H1 (cell line): ENCODE measurements around the gene NUMB. TPM values are rescaled to one million over a fixed set of nuclear protein-coding genes. Genes with fewer than 3 reads are reported as not detected.

Source experiments
- CTCF ChIA-PET: fragments of 300-600 bp; sonication (Branson Sonifier 250); formaldehyde crosslinking; loops from one replicate; lab custom pipeline; 2021; ENCODE audit not compliant: partially characterized antibody; lab: Charles Lee
- POLR2A ChIA-PET: fragments of 300-600 bp; sonication (Branson Sonifier 250); formaldehyde crosslinking; loops from one replicate; lab custom pipeline; 2021; ENCODE audit warnings: inconsistent platforms; ENCODE audit not compliant: partially characterized antibody; lab: Charles Lee
- DNase-seq, 2 experiments: peaks; one replicate each; pipeline versions ENCODE4 v3.0.0 to v3.0.0-alpha.2; 2010 to 2022; ENCODE audit warnings: low spot score in 2 of 2, low read depth in 1 of 2, mixed read lengths in 1 of 2
- FAIRE-seq: peaks from 2 replicates; lab custom pipeline; 2011; peaks lifted over from hg19 to GRCh38; lab: Jason Lieb, UNC
- H2AFZ ChIP-seq: 2 replicates; pipeline ENCODE4 v1.8.1; 2012; ENCODE audit warnings: low read length, inconsistent platforms
- H2AK5ac ChIP-seq: 2 replicates; pipeline ENCODE4 v1.6.1; 2013; ENCODE audit warnings: low read depth, low read length
- H2BK120ac ChIP-seq: replicated peaks from 2 replicates; pipeline ENCODE3; 2013; ENCODE audit warnings: low read depth, low read length, inconsistent platforms
- H2BK12ac ChIP-seq: 2 replicates; pipeline ENCODE4 v1.6.1; 2013; ENCODE audit warnings: low read depth, low read length
- H2BK15ac ChIP-seq: 2 replicates; pipeline ENCODE4 v1.6.1; 2013; ENCODE audit warnings: low read length
- H2BK20ac ChIP-seq: 2 replicates; pipeline ENCODE4 v1.6.1; 2013; ENCODE audit warnings: low read length
- H2BK5ac ChIP-seq: 2 replicates; pipeline ENCODE4 v1.6.1; 2013; ENCODE audit warnings: low read depth, low read length
- H3K14ac ChIP-seq: 2 replicates; pipeline ENCODE4 v1.6.1; 2013; ENCODE audit warnings: inconsistent platforms; ENCODE audit not compliant: insufficient read length
- H3K18ac ChIP-seq: 2 replicates; pipeline ENCODE4 v1.6.1; 2013; ENCODE audit warnings: low read length; ENCODE audit errors: extremely low read depth
- H3K23ac ChIP-seq: 2 replicates; pipeline ENCODE4 v1.6.1; 2013; ENCODE audit warnings: inconsistent platforms; ENCODE audit not compliant: insufficient read length
- H3K23me2 ChIP-seq: 2 replicates; pipeline ENCODE4 v1.6.1; 2013; ENCODE audit warnings: low read depth, low read length
- H3K27ac ChIP-seq: 2 replicates; pipeline ENCODE4 v1.6.1; 2011; ENCODE audit warnings: low read depth, low read length, inconsistent platforms
- H3K27me3 ChIP-seq, 4 experiments: replicated peaks in 1 of 4; 1 replicate in 1 of 4; 2 replicates in 3 of 4; pipeline versions ENCODE4 v1.6.1 to v1.8.1; 2011 to 2013; ENCODE audit warnings: low read length in 3 of 4, mild to moderate bottlenecking in 3 of 4, inconsistent platforms in 2 of 4, mixed read lengths in 2 of 4, moderate library complexity in 1 of 4; ENCODE audit not compliant: control insufficient read depth in 3 of 4, insufficient read depth in 3 of 4; ENCODE audit errors: extremely low read depth in 1 of 4
- H3K36me3 ChIP-seq, 4 experiments: 2 replicates each; pipeline versions ENCODE4 v1.6.1 to v1.8.1; 2011 to 2013; ENCODE audit warnings: mild to moderate bottlenecking in 4 of 4, low read length in 3 of 4, moderate library complexity in 2 of 4, control low read depth in 1 of 4, inconsistent platforms in 1 of 4; ENCODE audit not compliant: insufficient read depth in 4 of 4, control insufficient read depth in 2 of 4
- H3K4ac ChIP-seq: replicated peaks from 2 replicates; pipeline ENCODE3; 2013; ENCODE audit warnings: low read length, low read depth, mixed read lengths, inconsistent platforms; ENCODE audit not compliant: insufficient read length
- H3K4me1 ChIP-seq, 4 experiments: replicated peaks in 1 of 4; 1 replicate in 1 of 4; 2 replicates in 3 of 4; pipeline versions ENCODE4 v1.6.1 to v1.8.1; 2011 to 2013; ENCODE audit warnings: low read length in 3 of 4, inconsistent platforms in 2 of 4, mixed read lengths in 1 of 4; ENCODE audit not compliant: insufficient read depth in 4 of 4, control insufficient read depth in 3 of 4
- H3K4me2 ChIP-seq, 2 experiments: 2 replicates each; pipeline versions ENCODE4 v1.6.1 to v1.8.1; 2011 to 2013; ENCODE audit warnings: low read depth in 2 of 2, low read length in 2 of 2, control low read depth in 1 of 2, inconsistent platforms in 1 of 2, mild to moderate bottlenecking in 1 of 2; ENCODE audit not compliant: insufficient read depth in 1 of 2
- H3K4me3 ChIP-seq, 4 experiments: fragments of 200-600, 300-600 bp in 1 of 4; sonication (generic), shearing (Covaris generic), sonication (Bioruptor Twin) in 1 of 4; 2 replicates each; pipeline versions ENCODE4 v1.5.1 to v1.8.1; 2011 to 2016; ENCODE audit warnings: low read length in 4 of 4, low read depth in 3 of 4, control low read depth in 2 of 4, inconsistent platforms in 2 of 4, mild to moderate bottlenecking in 2 of 4, mixed read lengths in 1 of 4, moderate library complexity in 1 of 4; ENCODE audit not compliant: insufficient read depth in 2 of 4; ENCODE audit errors: extremely low read depth in 1 of 4
- H3K56ac ChIP-seq: replicated peaks from 2 replicates; pipeline ENCODE3; 2013; ENCODE audit warnings: low read depth, mild to moderate bottlenecking, mixed read lengths, low read length, inconsistent platforms; ENCODE audit not compliant: insufficient read length
- H3K79me1 ChIP-seq: 2 replicates; pipeline ENCODE4 v1.6.1; 2013; ENCODE audit warnings: low read depth, low read length, control low read depth
- H3K79me2 ChIP-seq, 2 experiments: 2 replicates each; pipeline versions ENCODE4 v1.6.1 to v1.8.1; 2012 to 2013; ENCODE audit warnings: low read length in 2 of 2, mild to moderate bottlenecking in 2 of 2, inconsistent platforms in 1 of 2; ENCODE audit not compliant: insufficient read depth in 2 of 2, control insufficient read depth in 1 of 2
- H3K9ac ChIP-seq, 4 experiments: replicated peaks in 1 of 4; 1 replicate in 1 of 4; 2 replicates in 3 of 4; pipeline versions ENCODE4 v1.6.1 to v1.8.1; 2011 to 2013; ENCODE audit warnings: low read depth in 3 of 4, low read length in 3 of 4, control low read depth in 2 of 4, mild to moderate bottlenecking in 2 of 4, moderate library complexity in 2 of 4, inconsistent platforms in 1 of 4; ENCODE audit errors: extremely low read depth in 1 of 4
- H3K9me3 ChIP-seq, 2 experiments: 2 replicates each; pipeline versions ENCODE4 v1.6.1 to v1.8.1; 2012 to 2013; ENCODE audit warnings: mild to moderate bottlenecking in 2 of 2, moderate library complexity in 2 of 2, control low read depth in 1 of 2, inconsistent platforms in 1 of 2, low read depth in 1 of 2, low read length in 1 of 2, mixed read lengths in 1 of 2; ENCODE audit not compliant: insufficient read depth in 2 of 2
- H4K20me1 ChIP-seq, 2 experiments: replicated peaks in 1 of 2; 2 replicates each; pipeline versions ENCODE3 to v1.8.1; 2011 to 2013; ENCODE audit warnings: inconsistent platforms in 2 of 2, low read length in 2 of 2, mild to moderate bottlenecking in 1 of 2; ENCODE audit not compliant: insufficient read depth in 2 of 2, control insufficient read depth in 1 of 2
- H4K5ac ChIP-seq: 2 replicates; pipeline ENCODE4 v1.6.1; 2013; ENCODE audit warnings: low read length, low read depth, mixed read lengths, inconsistent platforms; ENCODE audit not compliant: insufficient read length
- H4K8ac ChIP-seq: 2 replicates; pipeline ENCODE4 v1.8.0; 2013; ENCODE audit warnings: mild to moderate bottlenecking, moderate library complexity, low read length, inconsistent platforms; ENCODE audit not compliant: insufficient read depth; ENCODE audit errors: extremely low read depth
- H4K91ac ChIP-seq: replicated peaks from 2 replicates; pipeline ENCODE3; 2013; ENCODE audit warnings: low read length, mixed read lengths, inconsistent platforms; ENCODE audit not compliant: insufficient read length
- EZH2 ChIP-seq: fragments of 200-600 bp; sonication (generic); IDR thresholded peaks from 2 replicates; pipeline ENCODE4 v1.7.1; 2012; ENCODE audit warnings: low read depth, mild to moderate bottlenecking, moderate library complexity, low read length, inconsistent platforms; ENCODE audit not compliant: severe bottlenecking
- GABPA ChIP-seq: IDR thresholded peaks from 2 replicates; pipeline ENCODE4 v1.6.1; 2011; ENCODE audit warnings: mild to moderate bottlenecking, low read length, moderate library complexity, borderline replicate concordance; ENCODE audit not compliant: insufficient read depth
- GTF2F1 ChIP-seq: IDR thresholded peaks from 2 replicates; pipeline ENCODE4 v1.6.1; 2012; ENCODE audit warnings: low read depth, low read length, improper control_type of control experiment, borderline replicate concordance
- KDM1A ChIP-seq: fragments of 200-600, 300-600 bp; sonication (generic); IDR thresholded peaks from 2 replicates; pipeline ENCODE4 v1.7.1; 2016; ENCODE audit warnings: mild to moderate bottlenecking, low read length, borderline replicate concordance
- PHF8 ChIP-seq: fragments of 200-600 bp; sonication (generic); conservative IDR thresholded peaks from 2 replicates; pipeline ENCODE4 v1.7.1; 2012; ENCODE audit warnings: low read depth, mild to moderate bottlenecking, inconsistent platforms, low read length, moderate library complexity
- RBBP5 ChIP-seq: IDR thresholded peaks from 2 replicates; pipeline ENCODE4 v1.7.1; 2012; ENCODE audit warnings: low read depth, mild to moderate bottlenecking, inconsistent platforms, low read length, moderate library complexity, borderline replicate concordance
- SIN3A ChIP-seq, 2 experiments: IDR thresholded peaks in 1 of 2; conservative IDR thresholded peaks in 1 of 2; 2 replicates each; pipeline ENCODE4 v1.6.1; 2011 to 2012; ENCODE audit warnings: low read length in 2 of 2, improper control_type of control experiment in 1 of 2, low read depth in 1 of 2, mild to moderate bottlenecking in 1 of 2
- SP1 ChIP-seq: IDR thresholded peaks from 2 replicates; pipeline ENCODE4 v1.6.1; 2011; ENCODE audit warnings: low read depth, low read length
- SRF ChIP-seq: IDR thresholded peaks from 2 replicates; pipeline ENCODE4 v1.6.1; 2011; ENCODE audit warnings: mild to moderate bottlenecking, low read depth, low read length, moderate library complexity
- TAF1 ChIP-seq: IDR thresholded peaks from 2 replicates; pipeline ENCODE4 v1.6.1; 2011; ENCODE audit warnings: mild to moderate bottlenecking, low read depth, low read length
- TBP ChIP-seq: IDR thresholded peaks from 2 replicates; pipeline ENCODE4 v1.6.1; 2011; ENCODE audit warnings: low read depth, low read length, improper control_type of control experiment
- WGBS, 2 experiments: shearing (Covaris generic) in 1 of 2; methylation state at CpG; one replicate each; pipeline versions ENCODE4 v1.1.6 to v1.1.7; 2013 to 2015; ENCODE audit warnings: low lambda C conversion rate in 2 of 2, mixed read lengths in 2 of 2, inconsistent platforms in 1 of 2, low coverage in 1 of 2, missing lambda C conversion rate in 1 of 2; ENCODE audit not compliant: insufficient replicate concordance in 2 of 2, insufficient coverage in 1 of 2, insufficient read length in 1 of 2; ENCODE audit errors: extremely low coverage in 1 of 2, missing lambda C conversion rate in 1 of 2; 5-methylcytosine and 5-hydroxymethylcytosine counted together
- polyA plus RNA-seq, 7 experiments: library from polyadenylated mRNA; depleted of rRNA in 3 of 7; stranded (reverse) in 5 of 7; unstranded in 2 of 7; fragments of >200 nt in 5 of 7; fragments of 200-250 nt in 2 of 7; gene quantifications; 1 replicate in 5 of 7; 2 replicates in 1 of 7; 4 replicates in 1 of 7; pipeline versions ENCODE4 v1.2.1 to v1.2.3, GENCODE V29; 2011 to 2013; ENCODE audit warnings: missing spikeins in 2 of 7, mixed read lengths in 2 of 7
- total RNA-seq: library from RNA; stranded (reverse); fragmentation: NEBNext Ultra II Directional; extraction: Animal tissue kit (Norgen Biotek cat#: 25700); gene quantifications from 2 replicates; pipeline ENCODE4 v1.2.1, GENCODE V29; 2021

NUMB gene
- total and polyA plus RNA-seq, 2 of the 8 experiments (the other 6 are each of a cell fraction or from before 2014, with no cell fraction given), result 54.3 to 78.1 TPM

DNA sequence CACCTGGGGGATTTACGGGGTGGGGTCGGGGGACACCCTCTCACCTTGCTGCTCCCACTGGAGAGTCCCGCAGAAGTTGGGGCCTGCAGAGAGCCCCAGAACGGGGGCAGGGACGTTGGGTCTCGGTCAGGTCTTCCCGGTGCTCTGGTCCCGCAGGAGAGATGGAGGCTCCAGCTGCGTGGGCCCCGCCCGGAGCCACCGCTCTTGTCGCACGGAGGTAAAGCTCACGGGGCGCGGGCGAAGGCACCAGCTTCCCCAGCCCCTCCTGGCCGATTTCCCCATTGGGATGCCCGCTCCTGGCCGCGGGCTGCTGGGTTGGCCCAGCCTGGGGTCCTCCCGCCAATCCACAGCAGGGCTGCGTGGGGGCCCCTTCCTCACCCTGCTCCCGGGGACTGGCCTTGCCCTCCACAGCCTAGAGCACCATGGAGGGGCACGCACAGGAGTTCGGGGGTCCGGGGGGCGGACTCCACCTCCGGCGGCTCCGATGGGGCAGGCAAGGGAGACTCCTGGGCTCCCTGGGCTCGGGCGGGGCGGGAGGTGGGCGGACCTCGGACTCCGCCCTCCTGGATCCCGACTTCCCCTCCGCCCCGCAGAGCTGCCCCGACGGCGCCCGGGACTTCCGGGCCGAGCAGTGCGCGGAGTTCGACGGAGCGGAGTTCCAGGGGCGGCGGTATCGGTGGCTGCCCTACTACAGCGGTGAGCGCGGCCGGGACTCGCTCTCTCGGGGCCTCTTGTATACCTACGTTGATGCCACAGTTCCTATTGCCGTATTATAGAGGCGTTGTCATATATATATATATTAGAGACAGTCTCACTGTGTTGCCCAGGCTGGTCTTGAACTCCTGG lies 212.6 kb downstream of the NUMB start:
- H3K9ac ChIP-seq, result no peak overlapping the region
- 0 out of 2 replicates have a peak, but pooled peaks have one; percentile 20 for TF ChIP-seq PHF8
- no peak for TF ChIP-seq TBP
- no peak for TF ChIP-seq SIN3A (conservative IDR thresholded peaks at IDR 0.05 in 1 of 2, IDR thresholded peaks at IDR 0.05 in 1 of 2; ENCODE audit: low read depth in 1 of 2, low read length in 2 of 2)
- no peak for TF ChIP-seq SRF
- 0 out of 2 replicates have a peak, but pooled peaks have one; percentile 46 for TF ChIP-seq RBBP5
- TF ChIP-seq TAF1, result no peak
- TF ChIP-seq KDM1A, result no peak
- TF ChIP-seq GTF2F1, result no peak
- TF ChIP-seq GABPA, result peak; percentile 41; the same call in 1 of the 2 replicates
- TF ChIP-seq EZH2, result no peak
- TF ChIP-seq SP1, result no peak

More for the DNA sequence above, 212.6 kb downstream of the NUMB start:
- ChIA-PET POLR2A (interaction anchor here (0.6 to 1.4 kb wide), 7 partner anchors 10 to 85 kb away, joined by 3 to 4 read pairs (median 3); no protein-coding TSS in a partner anchor), CTCF (interaction anchor here (0.6 to 1.6 kb wide), 3 partner anchors 14 to 227 kb away, joined by 3 read pairs; no protein-coding TSS in a partner anchor)
- Histone ChIP-seq H3K56ac (no peak overlapping the region), H2BK20ac (no peak overlapping the region), H2BK120ac (no peak overlapping the region), H2BK15ac (no peak overlapping the region), H3K4me3 (peak overlapping the region; percentile 44 to 58 (median 50)), H2AK5ac (no peak overlapping the region), H3K4ac (no peak overlapping the region), H3K27ac (no peak overlapping the region), H3K23ac (no peak overlapping the region), H4K91ac (no peak overlapping the region), H3K27me3 (no peaks in the 10 kb centered on the region), H3K79me1 (peaks cover 2% of the 10 kb centered on the region; the same call in 1 of the 2 replicates), H4K5ac (no peak overlapping the region), H4K8ac (peak overlapping the region; percentile 96), H2BK12ac (no peak overlapping the region), H3K14ac (no peak overlapping the region), H3K18ac (peak overlapping the region; percentile 71), H2AFZ (no peak overlapping the region), H4K20me1 (peaks cover 0 to 3% of the 10 kb centered on the region in 2 experiments), H2BK5ac (no peak overlapping the region), H3K23me2 (no peaks in the 10 kb centered on the region; the same call in 1 of the 2 replicates), H3K79me2 (peaks cover 0 to 7% of the 10 kb centered on the region in 2 experiments; a peak in 2 of 4 replicates), H3K4me1 (peaks cover 0 to 12% (median 6%) of the 10 kb centered on the region in 4 experiments; a peak in 4 of 7 replicates), H3K9me3 (no peaks in the 10 kb centered on the region), H3K4me2 (peak overlapping the region; percentile 61 to 76), H3K36me3 (no peaks in the 10 kb centered on the region)
- DNase-seq, result no peak
- WGBS, 2 experiments, result 30% methylated on average over 59 of the region's 64 CpGs; no CpG with 5 or more reads in 1 of the 2 experiments
- no peak for FAIRE-seq
